Psoas muscle (tissue), 8 donors: ENCODE results near the gene ADGRD2. TPM values are rescaled to one million over a fixed set of nuclear protein-coding genes. Genes with fewer than 3 reads are reported as not detected.
A peak's percentile ranks its signal among the peaks of the same experiment; 100 is the strongest.

Experiments
- ATAC-seq, 4 donors: fragments of 200-7000 bp; cut with Tn5 transposase; one replicate each; pipeline ENCODE4 v1.9.1; 2020; ENCODE audit warnings: moderate library complexity in 3 of 4, mild to moderate bottlenecking in 2 of 4
- DNase-seq, 2 donors: peaks; one replicate each; pipeline ENCODE4 v3.0.0-alpha.2; 2020
- H3K27ac ChIP-seq: fragments of 200-600 bp; one replicate; pipeline ENCODE4 v1.8.0; 2022
- H3K27me3 ChIP-seq, 3 donors: fragments of 200-600 bp in 1 of 3; one replicate each; pipeline versions ENCODE4 v1.6.1 to v1.8.0; 2013 to 2022; ENCODE audit warnings: low read length in 2 of 3, mild to moderate bottlenecking in 2 of 3, moderate library complexity in 1 of 3; ENCODE audit not compliant: insufficient read depth in 3 of 3
- H3K36me3 ChIP-seq, 2 donors: fragments of 200-600 bp in 1 of 2; one replicate each; pipeline versions ENCODE4 v1.6.1 to v1.8.0; 2013 to 2022; ENCODE audit warnings: low read depth in 1 of 2, mild to moderate bottlenecking in 1 of 2, moderate library complexity in 1 of 2; ENCODE audit not compliant: insufficient read depth in 1 of 2
- H3K4me1 ChIP-seq: fragments of 200-600 bp; one replicate; pipeline ENCODE4 v1.8.0; 2022
- H3K4me3 ChIP-seq: fragments of 200-600 bp; one replicate; pipeline ENCODE4 v1.8.0; 2022; ENCODE audit warnings: mild to moderate bottlenecking
- H3K9me3 ChIP-seq: fragments of 200-600 bp; one replicate; pipeline ENCODE4 v1.8.0; 2022
- WGBS, 3 donors: extraction: QIAGEN DNeasy Blood & Tissue Kit; methylation state at CpG; one replicate each; pipeline versions ENCODE4 v1.1.6 to v1.1.7; 2013; 5-methylcytosine and 5-hydroxymethylcytosine counted together
- intact Hi-C, 2 donors: fragments of 100-400 bp; cut with DNase I; formaldehyde crosslinking; loops; one replicate each; pipeline versions ENCODE4 v1.11.0 to v1.14.2; 2022
- polyA plus RNA-seq, 3 donors: library from polyadenylated mRNA; stranded (reverse); fragments of 200-250 nt; gene quantifications; one replicate each; pipeline ENCODE4 v1.2.3, GENCODE V29; 2013
- total RNA-seq, 4 donors: library from RNA; stranded (reverse); fragmentation: NEBNext Ultra II Directional in 2 of 4; extraction: Animal tissue kit (Norgen Biotek cat#: 25700) in 2 of 4; gene quantifications; one replicate each; pipeline versions ENCODE4 v1.2.1 to v1.2.4, GENCODE V29; 2021 to 2023
- TF ChIP-seq, protein P1 (sequence below): fragments of 200-600 bp; IDR thresholded peaks from one replicate; pipeline ENCODE4 v1.8.0; 2022; ENCODE audit warnings: antibody characterized with exemption
- donor health status: healthy with polysubstance abuse.
- donor health status: DM: no; HTN: no; CAD: no; lungs with moderate emphysema.
- donor health status: Bipolar disorder and iron deficiency.
- donor health status: healthy.
- donor health status: DM: yes; HTN: yes; CAD: no.
- donor health status: DM: no; HTN: no; CAD: no.
- donor health status: DM: no; HTN: no; CAD: no.
- donor health status: DM: yes; HTN: yes; CAD: no.

The ADGRD2 gene
- total and polyA plus RNA-seq, 7 donors, result not detected

DNA sequence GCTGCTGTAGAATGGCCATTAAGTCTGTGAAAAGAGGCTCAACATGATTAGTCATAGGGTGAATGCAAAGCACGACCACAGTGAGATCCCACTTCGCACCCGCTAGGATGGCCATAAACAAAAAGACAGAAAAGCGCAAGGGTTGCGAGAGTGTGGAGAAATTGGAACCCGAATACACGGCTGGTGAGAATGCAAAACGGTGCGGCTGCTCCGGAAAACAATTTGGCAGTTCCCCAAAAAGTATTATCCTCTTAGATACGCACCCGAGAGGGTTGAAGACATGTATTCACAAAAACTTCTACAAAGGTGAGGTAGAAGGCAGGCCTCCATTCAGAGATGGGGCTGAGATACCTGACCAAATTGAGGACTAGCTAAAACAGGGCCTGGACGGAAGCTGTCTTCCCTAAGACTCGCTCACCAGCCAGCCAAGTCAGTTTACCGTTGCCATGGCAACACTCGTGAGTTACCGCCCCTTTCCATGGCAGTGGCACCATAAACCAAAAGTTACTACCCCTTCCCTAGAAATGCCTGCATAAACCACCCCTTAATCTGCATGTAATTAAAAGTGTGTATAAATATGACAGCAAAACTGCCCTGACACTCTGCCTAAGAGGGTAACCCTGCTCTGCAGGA, 34.3 kb upstream of the ADGRD2 start:
- peak overlapping the region; percentile 77 for H3K4me3 ChIP-seq
- ATAC-seq, result no peak
- DNase-seq, result no peak
- no peak overlapping the region for H3K27ac ChIP-seq
- H3K36me3 ChIP-seq, result peaks cover 19 to 33% of the 10 kb centered on the region in 2 donors
- intact Hi-C loops, result no loop called here
- peaks cover 12% of the 10 kb centered on the region for H3K4me1 ChIP-seq
- no peaks in the 10 kb centered on the region for H3K9me3 ChIP-seq
- WGBS, 3 donors, result 50 to 61% (median 51%) methylated on average over 17 of the region's 17 CpGs
- TF ChIP-seq, protein P1, sequence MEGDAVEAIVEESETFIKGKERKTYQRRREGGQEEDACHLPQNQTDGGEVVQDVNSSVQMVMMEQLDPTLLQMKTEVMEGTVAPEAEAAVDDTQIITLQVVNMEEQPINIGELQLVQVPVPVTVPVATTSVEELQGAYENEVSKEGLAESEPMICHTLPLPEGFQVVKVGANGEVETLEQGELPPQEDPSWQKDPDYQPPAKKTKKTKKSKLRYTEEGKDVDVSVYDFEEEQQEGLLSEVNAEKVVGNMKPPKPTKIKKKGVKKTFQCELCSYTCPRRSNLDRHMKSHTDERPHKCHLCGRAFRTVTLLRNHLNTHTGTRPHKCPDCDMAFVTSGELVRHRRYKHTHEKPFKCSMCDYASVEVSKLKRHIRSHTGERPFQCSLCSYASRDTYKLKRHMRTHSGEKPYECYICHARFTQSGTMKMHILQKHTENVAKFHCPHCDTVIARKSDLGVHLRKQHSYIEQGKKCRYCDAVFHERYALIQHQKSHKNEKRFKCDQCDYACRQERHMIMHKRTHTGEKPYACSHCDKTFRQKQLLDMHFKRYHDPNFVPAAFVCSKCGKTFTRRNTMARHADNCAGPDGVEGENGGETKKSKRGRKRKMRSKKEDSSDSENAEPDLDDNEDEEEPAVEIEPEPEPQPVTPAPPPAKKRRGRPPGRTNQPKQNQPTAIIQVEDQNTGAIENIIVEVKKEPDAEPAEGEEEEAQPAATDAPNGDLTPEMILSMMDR, result no peak
- no peaks in the 10 kb centered on the region for H3K27me3 ChIP-seq

GRCh38 chr9:124419832-124420489, 30.3 kb upstream of the ADGRD2 start:
- Histone ChIP-seq H3K27me3 (no peaks in the 10 kb centered on the region), H3K4me3 (no peak overlapping the region), H3K36me3 (no peaks in the 10 kb centered on the region), H3K9me3 (no peaks in the 10 kb centered on the region), H3K4me1 (no peaks in the 10 kb centered on the region), H3K27ac (no peak overlapping the region)
- TF ChIP-seq, protein P1, result no peak
- no peak for ATAC-seq
- intact Hi-C loops, result loop anchor here in 1 of 2 donors (5.0 kb wide), 1 partner anchor 117 kb away; no protein-coding TSS in a partner anchor
- DNase-seq, result no peak
- WGBS, 3 donors, result 66 to 79% (median 70%) methylated on average over 6 of the region's 6 CpGs

GRCh38 chr9:124420991-124421543, 29.2 kb upstream of the ADGRD2 start:
- WGBS, 3 donors, result 54 to 64% (median 56%) methylated on average over 7 of the region's 7 CpGs
- intact Hi-C loops, result loop anchor here in 1 of 2 donors (5.0 kb wide), 1 partner anchor 116 kb away; no protein-coding TSS in a partner anchor
- H3K27ac ChIP-seq, result no peak overlapping the region
- no peaks in the 10 kb centered on the region for H3K36me3 ChIP-seq
- no peaks in the 10 kb centered on the region for H3K27me3 ChIP-seq
- H3K4me3 ChIP-seq, result no peak overlapping the region
- DNase-seq, result no peak
- no peaks in the 10 kb centered on the region for H3K9me3 ChIP-seq
- ATAC-seq, result no peak
- TF ChIP-seq, protein P1, result no peak
- no peaks in the 10 kb centered on the region for H3K4me1 ChIP-seq

- Histone ChIP-seq H3K4me1 (no peaks in the 10 kb centered on the region), H3K27me3 (no peaks in the 10 kb centered on the region), H3K27ac (no peak overlapping the region), H3K4me3 (no peak overlapping the region), H3K9me3 (no peaks in the 10 kb centered on the region), H3K36me3 (no peaks in the 10 kb centered on the region)
- 76 to 82% (median 81%) methylated on average over 5 of the region's 5 CpGs for WGBS, 3 donors
- intact Hi-C loops, result loop anchor here in 1 of 2 donors (5.0 kb wide), 1 partner anchor 114 kb away; no protein-coding TSS in a partner anchor
- DNase-seq, result no peak
- TF ChIP-seq, protein P1, result no peak
- no peak for ATAC-seq
Measured at GRCh38 chr9:124423155-124423554, 27.1 kb upstream of the ADGRD2 start.
